ENCODE results near the gene STXBP3.

DNA sequence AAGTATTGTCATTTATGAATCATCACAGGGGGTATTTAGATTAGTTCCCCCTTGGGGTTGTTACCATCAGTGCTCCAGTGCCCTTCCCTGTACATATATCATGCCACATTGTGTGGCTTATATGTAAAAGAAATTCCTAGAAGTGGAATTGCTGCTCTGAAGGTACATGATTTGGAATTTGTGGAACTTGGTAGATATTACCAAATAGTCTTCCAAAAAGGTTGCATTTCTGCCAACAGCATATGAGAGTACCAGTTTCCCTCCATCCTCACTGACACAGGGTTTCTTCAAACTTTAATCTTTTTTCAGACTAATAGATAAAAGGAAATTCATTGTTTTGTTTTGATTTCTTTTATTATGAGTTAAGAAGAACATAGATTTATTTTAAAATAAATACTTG is 69.1 kb downstream of the STXBP3 start:
- TF ChIP-seq, protein P1, sequence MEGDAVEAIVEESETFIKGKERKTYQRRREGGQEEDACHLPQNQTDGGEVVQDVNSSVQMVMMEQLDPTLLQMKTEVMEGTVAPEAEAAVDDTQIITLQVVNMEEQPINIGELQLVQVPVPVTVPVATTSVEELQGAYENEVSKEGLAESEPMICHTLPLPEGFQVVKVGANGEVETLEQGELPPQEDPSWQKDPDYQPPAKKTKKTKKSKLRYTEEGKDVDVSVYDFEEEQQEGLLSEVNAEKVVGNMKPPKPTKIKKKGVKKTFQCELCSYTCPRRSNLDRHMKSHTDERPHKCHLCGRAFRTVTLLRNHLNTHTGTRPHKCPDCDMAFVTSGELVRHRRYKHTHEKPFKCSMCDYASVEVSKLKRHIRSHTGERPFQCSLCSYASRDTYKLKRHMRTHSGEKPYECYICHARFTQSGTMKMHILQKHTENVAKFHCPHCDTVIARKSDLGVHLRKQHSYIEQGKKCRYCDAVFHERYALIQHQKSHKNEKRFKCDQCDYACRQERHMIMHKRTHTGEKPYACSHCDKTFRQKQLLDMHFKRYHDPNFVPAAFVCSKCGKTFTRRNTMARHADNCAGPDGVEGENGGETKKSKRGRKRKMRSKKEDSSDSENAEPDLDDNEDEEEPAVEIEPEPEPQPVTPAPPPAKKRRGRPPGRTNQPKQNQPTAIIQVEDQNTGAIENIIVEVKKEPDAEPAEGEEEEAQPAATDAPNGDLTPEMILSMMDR (conservative IDR thresholded peaks at IDR 0.05 in 1 of 2, IDR thresholded peaks at IDR 0.05 in 1 of 2; ENCODE audit: extremely low read depth in 1 of 2, insufficient read depth in 1 of 2, low read depth in 1 of 2, low read length in 2 of 2), result no peak
- TF ChIP-seq EZH2 (IDR thresholded peaks at IDR 0.05; ENCODE audit: borderline replicate concordance, low read length), result no peak
